Adipose tissue (tissue), 3 donors: ENCODE measurements around the gene AVPR1B. TPM values are rescaled to one million over a fixed set of nuclear protein-coding genes. Genes with fewer than 3 reads are reported as not detected.

ENCODE experiments used
- H3K27ac ChIP-seq: one replicate; pipeline ENCODE4 v1.5.1; 2013; ENCODE audit warnings: low read depth, low read length
- WGBS, 3 donors: extraction: QIAGEN DNeasy Blood & Tissue Kit; methylation state at CpG; one replicate each; pipeline ENCODE4 v1.1.7; 2013; 5-methylcytosine and 5-hydroxymethylcytosine counted together
- polyA plus RNA-seq, 3 donors: library from polyadenylated mRNA; stranded (reverse); fragments of 200-250 nt; gene quantifications; one replicate each; pipeline ENCODE4 v1.2.3, GENCODE V29; 2013
- donor health status: healthy with polysubstance abuse.
- donor health status: Bipolar disorder and iron deficiency.
- donor health status: healthy.

AVPR1B gene
- under 1 TPM in 1 of 3 donors, not detected in 2; 0.14 TPM for polyA plus RNA-seq

- no peak within 1 kb of the TSS for H3K27ac ChIP-seq
- 2% methylated on average over 47 to 55 of the region's 55 CpGs for WGBS, 3 donors
Observed at GRCh38 chr1:206117151-206117948, at the start of gene AVPR1B. Gene AVPR1B (minus strand): TSS chr1:206117388. CDS start chr1:206116890, 498 bp downstream.

DNA sequence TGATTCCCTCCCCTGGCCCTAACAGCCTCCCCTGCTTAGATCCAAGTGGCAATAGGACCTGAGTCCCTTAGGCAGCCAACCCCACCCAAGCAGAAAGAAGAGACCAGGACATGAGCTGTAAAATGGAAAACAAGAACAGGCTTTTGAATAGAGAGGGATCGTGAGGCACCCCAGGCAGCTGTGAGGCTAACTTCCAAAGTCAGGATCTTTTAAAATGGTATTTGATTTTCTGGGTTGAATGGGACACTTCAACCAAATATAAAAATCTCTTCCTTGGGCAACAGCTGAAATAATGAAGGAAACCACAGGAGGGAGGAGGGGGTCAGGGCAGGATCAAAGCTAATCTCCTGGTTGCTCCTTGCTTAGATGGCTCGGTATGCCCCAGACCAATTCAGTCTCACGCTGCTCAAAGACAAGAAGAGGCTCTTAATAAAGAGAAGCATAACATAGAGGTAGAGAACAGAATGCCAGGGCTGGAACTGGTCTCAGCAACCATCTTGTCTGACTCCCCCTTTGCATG is 28.6 kb upstream of the AVPR1B start:
- no peak overlapping the region for H3K27ac ChIP-seq
- 72 to 81% (median 73%) methylated on average over 3 of the region's 3 CpGs for WGBS, 3 donors

GRCh38 chr1:206144605-206145004 is 27.4 kb upstream of the AVPR1B start:
- 66 to 81% (median 76%) methylated on average over 2 of the region's 2 CpGs for WGBS, 3 donors
- no peak overlapping the region for H3K27ac ChIP-seq

DNA sequence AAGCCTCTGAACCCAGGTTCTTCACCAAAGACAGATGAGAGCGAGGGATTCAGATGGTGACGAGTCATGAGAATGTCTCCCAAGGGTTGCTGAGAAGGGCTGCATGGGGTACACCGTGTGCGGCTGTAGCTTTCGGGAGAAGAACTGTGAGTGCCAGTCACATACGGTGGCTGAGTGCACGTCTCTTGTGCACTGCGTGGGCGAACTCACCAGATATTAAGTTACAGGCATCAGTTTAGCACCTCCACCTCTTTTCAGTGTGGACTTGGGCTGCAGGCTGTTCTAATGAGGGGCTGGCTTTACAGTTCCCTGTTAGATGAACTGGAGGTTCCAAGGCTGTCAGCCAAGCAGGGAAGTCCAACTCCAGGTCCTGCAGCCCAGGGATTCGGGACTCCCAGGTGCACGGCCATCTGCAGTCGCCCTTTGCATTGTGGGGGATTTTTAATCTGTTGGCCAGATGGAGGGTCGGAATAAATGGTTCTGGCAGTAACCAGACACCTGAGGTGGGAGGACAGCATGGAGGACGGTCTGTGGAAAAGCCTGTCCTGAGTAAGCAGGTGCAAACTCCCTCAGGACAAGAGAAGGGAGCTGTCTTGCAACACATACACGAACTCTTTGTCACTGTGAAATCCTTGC is 26.5 kb upstream of the AVPR1B start:
- 86 to 93% (median 86%) methylated on average over 15 of the region's 15 CpGs for WGBS, 3 donors

DNA sequence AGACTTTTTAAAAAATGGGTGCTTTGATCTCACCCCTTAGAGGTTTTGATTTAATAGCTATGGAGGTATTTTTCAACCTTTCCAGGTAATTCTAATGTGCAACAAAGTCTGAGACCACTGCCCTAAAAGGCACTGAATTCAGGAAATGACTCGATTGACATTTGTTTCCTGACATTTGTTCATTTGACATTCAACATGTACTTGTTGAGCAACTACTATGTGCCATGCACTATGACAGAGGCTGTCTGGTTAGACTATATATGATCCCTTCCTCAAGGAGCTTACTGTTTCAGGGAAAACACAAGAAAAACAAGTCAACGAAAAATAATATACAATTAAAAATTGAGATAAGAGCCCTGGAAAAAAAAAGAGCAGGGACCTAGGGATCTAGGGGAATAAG is 25.6 kb upstream of the AVPR1B start:
- 58 to 70% (median 61%) methylated on average over 2 of the region's 2 CpGs for WGBS, 3 donors

More for the DNA sequence above, 26.5 kb upstream of the AVPR1B start:
- H3K27ac ChIP-seq = no peak overlapping the region

DNA sequence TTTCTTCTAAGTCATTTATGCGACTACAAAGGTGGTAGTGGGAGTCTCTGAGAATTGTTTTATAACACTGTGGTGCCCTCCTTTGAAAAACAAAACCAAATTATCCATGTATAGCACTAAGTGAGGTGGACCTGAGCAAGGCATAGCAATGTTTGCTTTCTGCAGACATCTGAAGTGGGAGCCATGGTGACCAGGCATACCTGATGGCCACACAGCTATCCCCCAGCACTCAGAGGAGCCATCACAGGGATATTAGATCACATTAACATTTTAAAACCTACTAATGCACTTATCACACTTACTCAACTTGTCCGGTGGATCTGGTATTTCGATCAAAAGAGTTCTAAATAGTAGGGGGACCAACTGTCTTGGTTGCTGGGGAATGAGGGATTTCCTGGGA is 24.8 kb upstream of the AVPR1B start:
- whole genome bisulfite sequencing, 3 donors = 80 to 94% (median 89%) methylated on average over 3 of the region's 3 CpGs
- H3K27ac ChIP-seq = no peak overlapping the region

More for the DNA sequence above, 25.6 kb upstream of the AVPR1B start:
- H3K27ac ChIP-seq = no peak overlapping the region

GRCh38 chr1:206136241-206136640 is 19.1 kb upstream of the AVPR1B start:
- 23 to 49% (median 39%) methylated on average over 2 of the region's 2 CpGs for WGBS, 3 donors
- no peak overlapping the region for H3K27ac ChIP-seq

DNA sequence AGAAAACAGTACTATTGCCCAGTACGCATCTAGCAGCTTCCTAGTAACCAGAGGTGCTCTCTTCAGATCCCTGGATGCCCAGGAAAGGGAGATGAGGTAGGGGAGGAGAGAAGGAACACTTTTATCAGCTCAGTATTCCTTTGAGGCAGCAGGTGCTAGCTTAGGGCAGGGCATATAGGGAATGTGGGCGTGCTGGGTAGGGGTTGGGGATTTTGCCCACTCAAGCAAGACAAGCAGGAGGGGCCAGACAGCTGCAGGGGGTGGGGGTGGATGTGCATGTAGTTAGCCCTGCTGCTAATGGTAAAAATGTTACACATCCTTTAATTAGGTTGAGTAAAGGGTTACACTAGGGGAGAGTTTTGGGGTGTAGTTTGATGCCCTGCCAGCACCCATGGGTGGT is 18.1 kb upstream of the AVPR1B start:
- H3K27ac ChIP-seq = no peak overlapping the region
- 79 to 86% (median 81%) methylated on average over 2 of the region's 2 CpGs for WGBS, 3 donors

GRCh38 chr1:206133751-206134415 is 16.7 kb upstream of the AVPR1B start:
- no peak overlapping the region for H3K27ac ChIP-seq
- WGBS, 3 donors = 56 to 87% (median 77%) methylated on average over 7 of the region's 7 CpGs

GRCh38 chr1:206131037-206131436 is 13.8 kb upstream of the AVPR1B start:
- no peak overlapping the region for H3K27ac ChIP-seq
- 56 to 70% (median 66%) methylated on average over 7 of the region's 7 CpGs for WGBS, 3 donors

DNA sequence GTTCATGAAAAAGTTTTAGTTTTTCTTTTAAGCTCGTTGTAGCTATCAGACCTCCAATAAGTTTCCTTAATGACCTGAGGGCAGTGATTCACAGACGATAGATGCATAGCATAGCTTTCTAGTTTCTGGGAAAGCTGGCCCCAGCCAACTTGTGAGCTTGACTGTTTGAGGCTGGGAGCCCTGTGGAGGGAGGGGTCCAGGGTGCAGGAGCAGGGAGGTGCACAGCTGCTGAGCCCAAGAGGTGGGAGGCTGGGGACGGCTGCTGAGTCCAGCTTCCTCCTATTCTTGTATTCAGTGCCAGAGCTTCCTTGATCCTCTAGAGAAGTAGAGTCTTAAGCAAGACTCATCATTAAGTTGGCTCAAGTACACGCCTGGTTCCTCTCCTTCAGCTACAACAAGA is 11.0 kb upstream of the AVPR1B start:
- WGBS, 3 donors = 24 to 57% (median 37%) methylated on average over 4 of the region's 4 CpGs
- H3K27ac ChIP-seq = no peak overlapping the region

- WGBS, 3 donors = 88 to 95% (median 95%) methylated on average over 9 of the region's 9 CpGs
Observed at GRCh38 chr1:206127336-206127735, 10.1 kb upstream of the AVPR1B start.

DNA sequence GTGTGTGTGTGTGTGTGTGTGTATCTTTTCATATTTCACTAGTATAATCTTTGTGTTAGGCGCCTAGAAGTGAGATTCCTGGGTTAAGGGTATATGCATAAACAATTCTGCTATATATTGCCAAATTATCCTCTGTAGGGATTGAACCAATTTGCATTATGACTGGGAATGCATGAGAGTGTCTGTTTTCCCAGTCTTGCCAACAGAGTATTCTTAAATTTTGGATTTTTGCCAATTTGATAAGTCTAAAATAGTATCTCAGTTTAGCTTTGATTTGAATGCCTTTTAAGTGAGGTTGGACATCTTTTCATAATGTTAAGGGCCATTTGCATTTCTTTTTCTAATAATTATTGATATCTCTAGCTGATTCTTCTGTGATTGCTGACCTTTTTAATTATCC is 8.2 kb upstream of the AVPR1B start:
- 93 to 100% (median 100%) methylated on average over 1 of the region's 1 CpG for WGBS, 3 donors
- no peak overlapping the region for H3K27ac ChIP-seq

More at GRCh38 chr1:206127336-206127735, 10.1 kb upstream of the AVPR1B start:
- no peak overlapping the region for H3K27ac ChIP-seq

GRCh38 chr1:206122686-206123085 is 5.5 kb upstream of the AVPR1B start:
- H3K27ac ChIP-seq = no peak overlapping the region

DNA sequence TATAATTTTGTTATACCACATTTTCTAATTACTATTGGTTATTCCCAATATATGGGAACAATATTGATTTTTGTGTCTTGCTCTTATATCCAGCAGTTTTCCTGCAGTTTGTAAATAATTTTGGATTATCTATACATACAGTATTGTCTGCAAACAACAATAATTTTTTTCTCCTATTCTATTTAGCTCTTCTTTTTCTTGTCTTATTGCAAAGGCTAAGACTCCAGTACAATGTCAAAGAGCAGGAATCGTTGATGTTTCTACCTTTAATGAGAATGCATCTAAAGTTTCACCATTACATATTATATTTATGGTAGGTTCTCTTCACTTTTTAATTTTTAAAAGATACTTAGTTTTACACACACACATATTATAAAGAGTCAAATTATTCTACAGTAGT is 4.1 kb upstream of the AVPR1B start:
- H3K27ac ChIP-seq = no peak overlapping the region
- WGBS, 3 donors = 66 to 81% (median 78%) methylated on average over 1 of the region's 1 CpG

DNA sequence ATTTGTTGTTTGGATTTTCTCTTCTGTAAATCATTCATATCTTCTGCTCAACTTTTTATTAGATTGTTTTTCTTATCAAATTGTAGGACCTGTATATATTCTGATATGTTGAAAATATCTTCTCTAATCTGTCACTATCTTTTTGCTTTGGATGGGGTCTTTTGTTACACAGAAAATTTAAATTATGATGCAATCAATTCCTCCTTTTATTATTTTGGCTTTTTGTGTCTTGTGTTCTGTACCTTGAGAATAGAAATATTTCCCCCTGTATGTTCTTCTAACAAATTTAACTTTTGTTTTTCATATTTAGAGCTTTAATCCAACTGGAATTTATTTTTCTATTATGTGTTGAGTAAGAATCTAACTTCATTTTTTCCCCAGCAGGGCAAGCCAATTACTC is 3.2 kb upstream of the AVPR1B start:
- H3K27ac ChIP-seq = no peak overlapping the region

GRCh38 chr1:206116873-206117150 is 376 bp downstream of the AVPR1B start:
- WGBS, 3 donors = 22 to 32% (median 23%) methylated on average over 5 of the region's 5 CpGs
- no peak overlapping the region for H3K27ac ChIP-seq

DNA sequence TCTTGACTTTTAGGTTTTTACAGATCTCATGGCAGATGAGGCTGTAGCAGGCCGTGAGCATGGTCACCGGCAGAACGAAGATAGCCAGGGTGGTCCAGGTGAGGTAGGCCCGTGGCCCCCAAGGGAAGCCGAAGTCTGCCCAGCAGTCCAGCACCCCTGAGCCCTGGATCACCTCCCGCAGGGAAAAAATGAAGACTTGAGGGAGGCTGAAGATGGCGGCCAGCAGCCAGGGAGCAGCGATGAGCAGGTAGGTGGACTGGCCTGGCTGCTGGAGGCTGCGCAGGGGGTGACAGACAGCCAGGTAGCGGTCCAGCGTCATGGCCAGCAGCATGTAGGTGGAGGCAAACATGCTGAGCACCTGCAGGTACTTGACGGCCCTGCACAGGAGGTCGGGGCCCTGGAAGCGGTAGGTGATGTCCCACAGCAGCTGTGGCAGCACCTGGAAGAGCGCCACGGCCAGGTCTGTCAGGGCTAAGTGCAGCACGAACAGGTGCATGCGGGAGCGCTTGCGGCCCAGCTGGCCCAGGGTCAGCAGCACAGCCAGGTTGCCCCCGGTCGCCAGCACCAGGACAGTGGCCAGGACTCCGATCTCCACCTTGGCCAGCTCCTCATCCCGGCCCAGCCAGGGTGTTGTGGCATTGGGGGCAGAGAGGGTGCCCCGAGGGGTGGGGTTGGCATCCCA is 856 bp downstream of the AVPR1B start:
- WGBS, 3 donors = 93 to 95% (median 95%) methylated on average over 24 to 25 of the region's 25 CpGs
- no peak overlapping the region for H3K27ac ChIP-seq

GRCh38 chr1:206115791-206116190 is 1.4 kb downstream of the AVPR1B start:
- WGBS, 3 donors = 92 to 96% (median 94%) methylated on average over 8 of the region's 8 CpGs
- no peak overlapping the region for H3K27ac ChIP-seq
